Duodenal mucosa (tissue), 2 donors: ENCODE measurements around the gene DNAJB6.

Experiments
- H3K27ac ChIP-seq: one replicate; pipeline ENCODE4 v1.7.0; 2013; ENCODE audit warnings: low read depth, low read length
- H3K27me3 ChIP-seq, 2 donors: one replicate each; pipeline ENCODE4 v1.7.0; 2013; ENCODE audit warnings: low read length in 2 of 2, control low read depth in 1 of 2; ENCODE audit not compliant: insufficient read depth in 2 of 2, control insufficient read depth in 1 of 2
- H3K36me3 ChIP-seq, 2 donors: one replicate each; pipeline ENCODE4 v1.7.0; 2013; ENCODE audit warnings: low read length in 2 of 2, control low read depth in 1 of 2; ENCODE audit not compliant: insufficient read depth in 2 of 2, control insufficient read depth in 1 of 2
- H3K4me1 ChIP-seq, 2 donors: one replicate each; pipeline ENCODE4 v1.7.0; 2013; ENCODE audit warnings: low read length in 2 of 2, control low read depth in 1 of 2; ENCODE audit not compliant: insufficient read depth in 2 of 2, control insufficient read depth in 1 of 2
- H3K4me3 ChIP-seq, 2 donors: one replicate each; pipeline ENCODE4 v1.7.0; 2013; ENCODE audit warnings: low read length in 2 of 2, low read depth in 1 of 2
- H3K9ac ChIP-seq, 2 donors: one replicate each; pipeline ENCODE4 v1.7.0; 2013; ENCODE audit warnings: low read length in 2 of 2, low read depth in 1 of 2
- H3K9me3 ChIP-seq, 2 donors: one replicate each; pipeline ENCODE4 v1.7.0; 2013; ENCODE audit warnings: low read length in 2 of 2, control low read depth in 1 of 2; ENCODE audit not compliant: control insufficient read depth in 1 of 2

The DNAJB6 gene

DNA sequence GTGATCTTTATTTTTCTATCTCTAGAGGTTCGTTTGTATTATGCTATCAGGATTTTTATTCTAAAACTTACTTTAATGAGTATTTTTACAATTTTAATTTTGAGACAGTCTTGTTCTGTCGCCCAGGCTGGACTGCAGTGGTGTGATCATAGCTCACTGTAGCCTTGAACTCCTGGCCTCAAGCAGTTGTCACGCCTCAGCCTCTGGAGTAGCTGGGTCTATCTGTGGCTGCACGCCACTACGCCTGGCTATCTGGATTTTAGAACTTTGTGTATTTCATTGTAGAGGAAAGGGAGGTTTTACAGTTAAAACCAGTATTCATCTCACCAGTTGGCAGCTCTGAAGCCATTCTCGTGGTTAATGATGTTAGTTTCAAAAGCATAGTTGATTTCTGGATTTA is 25.9 kb downstream of the DNAJB6 start:
- Histone ChIP-seq H3K27me3 (no peaks in the 10 kb centered on the region), H3K9ac (no peak overlapping the region), H3K4me1 (no peaks in the 10 kb centered on the region), H3K4me3 (no peak overlapping the region), H3K36me3 (peaks cover 39 to 87% of the 10 kb centered on the region in 2 donors), H3K27ac (no peak overlapping the region), H3K9me3 (no peaks in the 10 kb centered on the region)

DNA sequence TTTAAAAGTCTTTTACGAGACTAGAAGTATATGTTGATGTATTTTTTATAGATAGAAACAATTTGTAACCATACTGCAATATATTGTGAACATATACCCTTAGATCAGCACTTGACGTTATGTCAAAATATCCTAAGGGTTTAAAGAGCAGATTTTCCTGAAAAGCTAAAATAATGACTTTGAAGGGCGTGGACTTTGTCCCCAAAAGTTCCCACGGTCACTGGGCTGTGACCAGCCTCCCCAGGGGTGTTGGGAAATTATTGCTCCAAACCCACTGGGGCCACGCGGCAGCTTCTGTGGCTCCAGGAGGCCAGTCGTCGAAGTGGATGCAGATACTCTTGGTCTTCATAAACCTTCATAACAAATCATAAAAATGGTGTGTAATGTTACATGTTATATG is 29.9 kb downstream of the DNAJB6 start:
- H3K4me3 ChIP-seq: no peak overlapping the region
- H3K36me3 ChIP-seq: peaks cover 60 to 92% of the 10 kb centered on the region in 2 donors
- no peaks in the 10 kb centered on the region for H3K4me1 ChIP-seq
- H3K9ac ChIP-seq: no peak overlapping the region
- H3K27ac ChIP-seq: no peak overlapping the region
- no peaks in the 10 kb centered on the region for H3K9me3 ChIP-seq
- H3K27me3 ChIP-seq: no peaks in the 10 kb centered on the region

DNA sequence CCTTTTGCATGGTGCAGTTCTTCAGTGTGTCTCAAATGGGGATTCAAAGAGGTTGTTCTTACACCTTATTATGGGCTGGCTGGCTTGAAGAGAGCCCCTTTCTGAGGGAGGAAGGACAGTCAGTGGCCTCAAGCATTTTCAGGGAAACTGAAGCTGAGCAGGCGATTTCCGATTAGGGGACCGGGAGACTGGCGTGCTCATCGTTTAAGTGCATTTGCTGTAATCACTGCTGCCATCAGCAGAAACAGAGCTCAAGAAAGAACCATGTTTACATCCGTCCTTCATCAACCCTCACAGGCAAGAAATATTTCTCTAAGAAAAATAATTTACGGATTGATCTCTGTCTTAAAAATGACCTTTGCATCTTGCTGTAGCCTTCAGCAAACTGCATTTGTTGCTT is 32.2 kb downstream of the DNAJB6 start:
- H3K27me3 ChIP-seq: no peaks in the 10 kb centered on the region
- H3K36me3 ChIP-seq: peaks cover 55 to 88% of the 10 kb centered on the region in 2 donors
- H3K9me3 ChIP-seq: no peaks in the 10 kb centered on the region
- no peak overlapping the region for H3K9ac ChIP-seq
- H3K4me3 ChIP-seq: no peak overlapping the region
- H3K4me1 ChIP-seq: peaks cover 0 to 3% of the 10 kb centered on the region in 2 donors
- H3K27ac ChIP-seq: no peak overlapping the region

DNA sequence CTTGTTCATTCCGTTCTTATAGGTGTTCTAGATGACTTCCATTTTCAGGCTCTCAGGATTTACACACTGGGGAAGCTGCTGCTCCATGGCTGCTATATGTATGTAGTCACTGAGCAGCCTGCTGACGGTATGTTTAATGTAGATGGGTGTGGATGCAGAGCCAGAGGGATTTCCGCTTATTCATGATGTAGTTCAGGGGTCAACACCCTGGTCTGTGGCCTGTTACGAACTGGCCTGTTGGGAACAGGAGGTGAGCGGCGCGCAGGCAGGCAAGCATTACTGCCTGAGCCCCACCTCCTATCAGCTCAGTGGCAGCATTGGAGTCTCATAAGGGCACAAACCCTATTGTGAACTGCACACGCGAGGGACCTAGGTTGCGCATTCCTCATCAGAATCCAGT is 33.9 kb downstream of the DNAJB6 start:
- H3K4me1 ChIP-seq: peaks cover 0 to 3% of the 10 kb centered on the region in 2 donors
- peaks cover 48 to 73% of the 10 kb centered on the region in 2 donors for H3K36me3 ChIP-seq
- no peaks in the 10 kb centered on the region for H3K9me3 ChIP-seq
- H3K27ac ChIP-seq: no peak overlapping the region
- H3K27me3 ChIP-seq: no peaks in the 10 kb centered on the region
- H3K4me3 ChIP-seq: no peak overlapping the region
- no peak overlapping the region for H3K9ac ChIP-seq

DNA sequence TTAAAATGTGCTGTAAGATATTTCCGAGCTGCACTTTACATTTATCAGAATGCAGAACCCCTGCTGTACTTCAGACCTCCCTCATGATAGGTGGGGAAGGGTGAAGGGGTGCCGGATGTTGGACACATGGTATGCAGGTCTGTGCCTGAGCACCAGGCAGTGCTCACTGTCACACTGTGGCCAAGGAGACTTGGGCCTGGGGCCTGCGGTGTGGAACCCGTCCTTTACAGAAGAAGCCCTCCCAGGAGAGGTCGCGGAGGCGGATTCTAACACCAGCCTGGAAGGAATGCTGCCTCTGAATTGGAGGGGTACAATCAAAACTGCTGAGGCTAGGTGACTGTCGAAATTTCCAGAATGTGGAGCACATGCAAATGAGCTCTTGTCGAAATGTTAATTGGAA is 34.5 kb downstream of the DNAJB6 start:
- Histone ChIP-seq H3K36me3 (peaks cover 47 to 73% of the 10 kb centered on the region in 2 donors), H3K4me3 (no peak overlapping the region), H3K27ac (no peak overlapping the region), H3K4me1 (peaks cover 0 to 3% of the 10 kb centered on the region in 2 donors), H3K9ac (no peak overlapping the region), H3K9me3 (no peaks in the 10 kb centered on the region), H3K27me3 (no peaks in the 10 kb centered on the region)

DNA sequence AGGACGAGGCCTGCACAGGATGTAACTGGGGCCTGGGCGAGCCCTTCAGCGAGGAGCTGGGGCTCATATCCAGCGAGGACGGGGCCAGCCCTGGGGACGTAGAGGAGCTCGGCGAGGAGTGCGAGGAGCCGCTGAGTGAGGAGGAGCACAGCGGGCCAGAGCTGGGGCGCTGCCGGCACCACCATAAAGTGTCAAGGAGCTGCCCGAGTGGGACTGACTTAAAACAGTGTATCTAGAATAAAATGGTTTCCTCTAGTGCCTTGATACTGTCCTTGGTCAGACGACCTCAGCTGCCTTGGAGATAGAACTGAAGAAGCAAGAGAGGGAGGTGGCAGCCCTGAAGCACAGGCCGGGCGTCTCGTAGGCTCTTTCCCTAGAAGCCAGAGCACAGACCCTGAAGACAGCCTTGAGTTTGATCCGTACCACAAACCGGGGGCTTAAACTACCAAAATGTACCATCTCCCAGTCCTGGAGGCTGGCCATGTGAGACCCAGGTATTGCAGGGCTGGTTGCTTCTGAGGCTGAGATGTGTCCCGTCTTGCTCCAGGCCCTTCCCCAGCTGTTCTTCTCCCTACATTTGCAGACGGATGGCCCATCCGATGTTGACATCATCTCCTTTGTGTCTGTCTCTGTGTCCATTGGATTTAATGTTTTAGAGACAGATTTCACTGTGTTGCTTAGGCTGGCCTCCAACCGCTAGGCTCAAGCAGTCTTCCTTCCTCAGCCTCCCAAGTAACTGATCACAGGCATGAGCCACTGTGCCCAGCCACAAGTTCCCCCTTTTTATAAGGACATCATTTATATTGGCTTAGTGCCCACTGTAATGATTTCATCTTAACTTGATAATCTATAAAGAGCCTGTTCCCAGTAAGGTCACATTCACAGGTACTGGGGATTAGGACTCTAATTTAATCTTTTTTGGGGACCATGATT is 35.8 kb downstream of the DNAJB6 start:
- Histone ChIP-seq H3K4me1 (peaks cover 0 to 3% of the 10 kb centered on the region in 2 donors), H3K27me3 (no peaks in the 10 kb centered on the region), H3K4me3 (no peak overlapping the region), H3K36me3 (peaks cover 39 to 61% of the 10 kb centered on the region in 2 donors), H3K9me3 (no peaks in the 10 kb centered on the region), H3K27ac (no peak overlapping the region), H3K9ac (no peak overlapping the region)

DNA sequence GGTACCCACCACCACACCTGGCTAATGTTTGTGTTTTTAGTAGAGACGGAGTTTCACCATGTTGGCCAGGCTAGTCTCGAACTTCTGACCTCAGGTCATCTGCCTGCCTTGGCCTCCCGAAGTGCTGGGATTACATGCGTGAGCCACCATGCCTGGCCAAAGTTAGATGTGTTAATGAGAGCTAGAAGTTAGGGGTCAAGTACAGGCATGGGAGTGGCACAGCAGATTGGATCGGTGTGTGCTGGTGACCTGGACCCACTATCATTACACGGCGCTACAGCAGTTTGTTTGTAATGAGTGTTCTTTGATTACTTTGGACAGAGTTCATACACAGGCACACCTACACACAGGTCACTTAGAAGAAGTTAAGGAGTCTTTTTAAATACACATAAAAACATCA is 36.7 kb downstream of the DNAJB6 start:
- H3K9me3 ChIP-seq: no peaks in the 10 kb centered on the region
- no peak overlapping the region for H3K27ac ChIP-seq
- no peak overlapping the region for H3K4me3 ChIP-seq
- peaks cover 0 to 3% of the 10 kb centered on the region in 2 donors for H3K4me1 ChIP-seq
- no peaks in the 10 kb centered on the region for H3K27me3 ChIP-seq
- no peak overlapping the region for H3K9ac ChIP-seq
- peaks cover 39 to 56% of the 10 kb centered on the region in 2 donors for H3K36me3 ChIP-seq

DNA sequence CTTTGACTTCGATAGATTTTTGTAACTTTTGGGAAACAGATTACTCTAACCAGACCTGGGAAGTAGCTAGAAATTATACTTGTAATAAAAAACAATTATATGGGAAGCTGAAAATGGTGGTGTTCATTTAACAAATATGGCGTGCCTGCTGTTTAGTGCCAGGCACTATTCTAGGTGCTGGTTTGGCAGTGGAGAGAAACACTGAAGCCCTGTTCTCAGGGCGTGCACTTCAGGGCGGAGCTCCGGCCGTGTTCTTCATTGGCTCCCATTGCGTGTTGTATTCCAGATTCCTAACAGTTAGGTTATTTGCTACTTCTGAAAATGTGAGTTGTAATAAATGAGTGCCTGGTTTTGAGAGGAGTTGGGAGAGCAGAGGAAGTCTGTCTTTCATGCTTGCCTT is 38.6 kb downstream of the DNAJB6 start:
- Histone ChIP-seq H3K4me3 (no peak overlapping the region), H3K9me3 (no peaks in the 10 kb centered on the region), H3K27ac (no peak overlapping the region), H3K9ac (no peak overlapping the region), H3K4me1 (peaks cover 0 to 3% of the 10 kb centered on the region in 2 donors), H3K27me3 (no peaks in the 10 kb centered on the region), H3K36me3 (peaks cover 28 to 42% of the 10 kb centered on the region in 2 donors)

DNA sequence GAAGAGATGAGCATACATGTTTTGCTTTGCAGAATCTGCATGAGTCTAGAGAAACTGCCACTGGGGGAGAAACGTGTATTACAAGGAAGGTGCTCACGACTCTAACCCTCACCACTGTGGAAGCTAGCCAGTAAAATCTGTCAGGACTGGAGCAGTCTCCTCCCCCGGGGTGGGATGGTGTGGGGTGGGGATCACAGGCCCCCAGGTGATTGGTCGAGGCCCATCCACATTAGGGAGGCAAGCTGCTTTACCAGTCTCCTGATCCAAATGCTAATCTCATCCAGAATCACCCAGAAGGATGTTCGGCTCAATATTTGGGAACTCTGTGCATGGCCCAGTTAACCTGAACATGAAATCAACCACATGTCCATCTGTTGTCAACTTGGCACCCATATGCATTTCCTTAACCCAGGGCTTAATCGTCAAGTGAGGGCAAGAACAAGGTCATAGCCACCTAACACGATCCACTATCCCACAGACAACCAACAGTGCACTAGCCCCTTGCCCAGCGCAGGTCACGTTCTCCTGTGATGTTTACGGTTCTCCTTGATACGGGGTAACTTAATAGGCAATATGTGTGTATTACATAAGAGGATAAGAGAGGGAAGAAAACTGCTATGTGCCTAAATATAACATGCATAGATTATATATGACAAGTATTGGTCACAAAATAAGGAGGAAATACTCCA is 40.8 kb downstream of the DNAJB6 start:
- no peaks in the 10 kb centered on the region for H3K9me3 ChIP-seq
- no peaks in the 10 kb centered on the region for H3K27me3 ChIP-seq
- H3K4me3 ChIP-seq: no peak overlapping the region
- peaks cover 26 to 37% of the 10 kb centered on the region in 2 donors for H3K36me3 ChIP-seq
- no peak overlapping the region for H3K9ac ChIP-seq
- no peak overlapping the region for H3K27ac ChIP-seq
- H3K4me1 ChIP-seq: peaks cover 0 to 3% of the 10 kb centered on the region in 2 donors

DNA sequence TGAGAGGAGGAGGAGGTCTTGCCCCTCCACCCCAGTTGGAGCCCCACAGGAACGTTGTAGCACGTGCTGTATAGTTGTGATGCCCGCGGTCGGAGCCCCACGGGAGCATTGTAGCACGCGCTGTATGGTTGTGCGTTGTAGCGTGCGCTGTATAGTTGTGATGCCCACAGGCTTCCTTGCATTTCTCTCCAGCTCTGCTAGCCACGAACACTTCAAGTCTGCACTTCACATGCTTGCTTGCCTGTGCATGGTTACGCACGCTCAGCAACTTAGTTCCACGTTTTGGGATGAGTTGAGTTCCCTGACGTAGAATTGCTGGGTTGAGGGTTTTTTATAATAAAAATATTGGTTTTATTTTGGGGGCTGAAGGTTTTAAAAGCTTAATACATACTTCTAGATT is 41.6 kb downstream of the DNAJB6 start:
- Histone ChIP-seq H3K4me1 (peaks cover 0 to 3% of the 10 kb centered on the region in 2 donors), H3K9ac (no peak overlapping the region), H3K9me3 (no peaks in the 10 kb centered on the region), H3K27ac (no peak overlapping the region), H3K27me3 (no peaks in the 10 kb centered on the region), H3K36me3 (peaks cover 28 to 38% of the 10 kb centered on the region in 2 donors), H3K4me3 (no peak overlapping the region)
